IMR-90 (cell line): ENCODE data around the gene NPAS1. TPM values are rescaled to one million over a fixed set of nuclear protein-coding genes. Genes with fewer than 3 reads are reported as not detected.
A peak's percentile ranks its signal among the peaks of the same experiment; 100 is the strongest.

Experiments used
- ATAC-seq: fragments of 200-7000 bp; cut with Tn5 transposase; 2 replicates; pipeline ENCODE4 v1.9.1; 2020; ENCODE audit warnings: low read depth, mild to moderate bottlenecking, moderate library complexity
- BruUV-seq: library from RNA; stranded (reverse); fragments of 400-500 nt; replicated peaks from 2 replicates; lab custom pipeline; 2021; lab: Mats Ljungman, UMichigan
- CTCF ChIA-PET: fragments of 300-600 bp; formaldehyde crosslinking; extraction: SDS; loops from one replicate; lab custom pipeline; 2021; ENCODE audit warnings: antibody characterized with exemption; lab: Yijun Ruan, JAX
- POLR2A ChIA-PET: fragments of 300-600 bp; sonication (Branson Sonifier 250); formaldehyde crosslinking; loops from one replicate; lab custom pipeline; 2022; ENCODE audit warnings: antibody characterized with exemption; ENCODE audit not compliant: unreplicated experiment; lab: Charles Lee
- DNase-seq: peaks from one replicate; pipeline ENCODE4 v3.0.0; 2013
- H2AFZ ChIP-seq: replicated peaks from 2 replicates; pipeline ENCODE3; 2013; ENCODE audit warnings: low read length, mild to moderate bottlenecking; ENCODE audit not compliant: poor library complexity
- H2AK5ac ChIP-seq: 2 replicates; pipeline ENCODE4 v1.6.1; 2013; ENCODE audit warnings: low read depth, low read length, inconsistent platforms
- H2AK9ac ChIP-seq: replicated peaks from 2 replicates; pipeline ENCODE3; 2013; ENCODE audit warnings: mild to moderate bottlenecking, low read depth, low read length, moderate library complexity; ENCODE audit not compliant: poor library complexity
- H2BK120ac ChIP-seq: 2 replicates; pipeline ENCODE4 v1.6.1; 2013; ENCODE audit warnings: low read depth, low read length, inconsistent platforms
- H2BK15ac ChIP-seq: 3 replicates; pipeline ENCODE4 v1.6.1; 2013; ENCODE audit warnings: low read depth, low read length, inconsistent platforms
- H2BK20ac ChIP-seq: 2 replicates; pipeline ENCODE4 v1.6.1; 2013; ENCODE audit warnings: low read depth, mild to moderate bottlenecking, inconsistent platforms, low read length, moderate library complexity
- H2BK5ac ChIP-seq: 2 replicates; pipeline ENCODE4 v1.6.1; 2013; ENCODE audit warnings: mild to moderate bottlenecking, low read depth, low read length, inconsistent platforms; ENCODE audit not compliant: poor library complexity, severe bottlenecking
- H3K14ac ChIP-seq: replicated peaks from 2 replicates; pipeline ENCODE4 v1.6.1; 2013; ENCODE audit warnings: low read depth, low read length, inconsistent platforms
- H3K18ac ChIP-seq: 2 replicates; pipeline ENCODE4 v1.6.1; 2013; ENCODE audit warnings: low read depth, low read length, control low read depth
- H3K23ac ChIP-seq: 2 replicates; pipeline ENCODE4 v1.6.1; 2013; ENCODE audit warnings: low read depth, low read length, inconsistent platforms
- H3K27ac ChIP-seq: 2 replicates; pipeline ENCODE4 v1.5.1; 2013; ENCODE audit warnings: mild to moderate bottlenecking, control low read depth, low read length; ENCODE audit not compliant: insufficient read depth
- H3K27me3 ChIP-seq: 2 replicates; pipeline ENCODE4 v1.6.1; 2013; ENCODE audit warnings: low read length; ENCODE audit not compliant: control insufficient read depth, insufficient read depth
- H3K36me3 ChIP-seq: 2 replicates; pipeline ENCODE4 v1.6.1; 2013; ENCODE audit warnings: low read length, mixed read lengths; ENCODE audit not compliant: control insufficient read depth, insufficient read depth
- H3K4ac ChIP-seq: 2 replicates; pipeline ENCODE4 v1.6.1; 2013; ENCODE audit warnings: low read depth, low read length, inconsistent platforms
- H3K4me1 ChIP-seq: 2 replicates; pipeline ENCODE4 v1.6.1; 2013; ENCODE audit warnings: low read length, mixed read lengths; ENCODE audit not compliant: control insufficient read depth, insufficient read depth
- H3K4me2 ChIP-seq: 2 replicates; pipeline ENCODE4 v1.6.1; 2013; ENCODE audit warnings: low read depth, mild to moderate bottlenecking, control low read depth, low read length, moderate library complexity
- H3K4me3 ChIP-seq: 2 replicates; pipeline ENCODE4 v1.5.1; 2013; ENCODE audit warnings: low read depth, mild to moderate bottlenecking, control low read depth, low read length, moderate library complexity; ENCODE audit not compliant: insufficient read depth
- H3K56ac ChIP-seq: 2 replicates; pipeline ENCODE4 v1.6.1; 2013; ENCODE audit warnings: low read length, inconsistent platforms; ENCODE audit not compliant: insufficient read depth; ENCODE audit errors: extremely low read depth
- H3K79me1 ChIP-seq, 2 experiments: 2 replicates each; pipeline ENCODE4 v1.6.1; 2013; ENCODE audit warnings: low read length in 2 of 2, inconsistent platforms in 1 of 2, low read depth in 1 of 2
- H3K9ac ChIP-seq: 2 replicates; pipeline ENCODE4 v1.6.1; 2013; ENCODE audit warnings: low read depth, low read length, control low read depth
- H3K9me1 ChIP-seq: 2 replicates; pipeline ENCODE4 v1.6.1; 2013; ENCODE audit warnings: low read length, inconsistent platforms; ENCODE audit not compliant: insufficient read depth
- H3K9me3 ChIP-seq: 2 replicates; pipeline ENCODE4 v1.6.1; 2013; ENCODE audit warnings: low read length; ENCODE audit not compliant: control insufficient read depth, insufficient read depth
- H4K20me1 ChIP-seq: 2 replicates; pipeline ENCODE4 v1.6.1; 2013; ENCODE audit warnings: low read length, inconsistent platforms; ENCODE audit not compliant: insufficient read depth
- H4K5ac ChIP-seq: 2 replicates; pipeline ENCODE4 v1.6.1; 2013; ENCODE audit warnings: mild to moderate bottlenecking, low read depth, low read length, control low read depth
- H4K8ac ChIP-seq, 2 experiments: 2 replicates each; pipeline ENCODE4 v1.6.1; 2013; ENCODE audit warnings: low read depth in 2 of 2, low read length in 2 of 2, control low read depth in 1 of 2, inconsistent platforms in 1 of 2
- H4K91ac ChIP-seq: 2 replicates; pipeline ENCODE4 v1.6.1; 2013; ENCODE audit warnings: low read depth, low read length, inconsistent platforms; ENCODE audit not compliant: insufficient read depth
- CEBPB ChIP-seq: IDR thresholded peaks from 2 replicates; pipeline ENCODE4 v1.6.1; 2012; ENCODE audit warnings: low read depth, low read length, improper control_type of control experiment
- CTCF ChIP-seq: conservative IDR thresholded peaks from 2 replicates; pipeline ENCODE4 v1.5.1; 2012; ENCODE audit warnings: mild to moderate bottlenecking, low read depth, low read length, improper control_type of control experiment
- MAFK ChIP-seq: IDR thresholded peaks from 2 replicates; pipeline ENCODE4 v1.6.1; 2012; ENCODE audit warnings: low read depth, low read length, improper control_type of control experiment
- MAZ ChIP-seq: IDR thresholded peaks from 2 replicates; pipeline ENCODE4 v1.6.1; 2012; ENCODE audit warnings: low read depth, mild to moderate bottlenecking, low read length, improper control_type of control experiment, moderate library complexity, borderline replicate concordance
- RAD21 ChIP-seq: IDR thresholded peaks from 2 replicates; pipeline ENCODE4 v1.6.1; 2012; ENCODE audit warnings: low read length, improper control_type of control experiment
- SMC3 ChIP-seq: fragments of 150-350 bp; IDR thresholded peaks from 2 replicates; pipeline ENCODE4 v1.6.1; 2016; ENCODE audit warnings: low read depth, mild to moderate bottlenecking, antibody characterized with exemption, low read length, moderate library complexity
- USF2 ChIP-seq: fragments of 150-350 bp; IDR thresholded peaks from 2 replicates; pipeline ENCODE4 v1.6.1; 2017; ENCODE audit warnings: mild to moderate bottlenecking, antibody characterized with exemption, low read length, low read depth
- WGBS, 2 experiments: methylation state at CpG; one replicate each; pipeline versions ENCODE4 v1.1.5 to v1.1.7; 2013; ENCODE audit warnings: missing lambda C conversion rate in 2 of 2; ENCODE audit not compliant: insufficient read length in 1 of 2; ENCODE audit errors: extremely low coverage in 2 of 2; 5-methylcytosine and 5-hydroxymethylcytosine counted together
- dilution Hi-C: fragments of 300-500 bp; cut with HindIII; formaldehyde crosslinking; loops from one replicate; pipeline ENCODE4 v1.14.3; 2018; ENCODE audit warnings: low sequenced_read_pairs; ENCODE audit not compliant: unreplicated experiment
- in situ Hi-C: fragments of 300-500 bp; cut with MboI; formaldehyde crosslinking; loops from 3 replicates; pipeline ENCODE4 v1.14.3; 2019; ENCODE audit warnings: low sequenced_read_pairs, inconsistent platforms, mixed read lengths
- intact Hi-C: fragments of 100-400 bp; cut with micrococcal nuclease; formaldehyde crosslinking; loops from 2 replicates; pipeline ENCODE4 v1.10.0; 2022
- polyA plus RNA-seq, 3 experiments: library from polyadenylated mRNA; depleted of rRNA; stranded (reverse); fragments of >200 nt; gene quantifications; 2 replicates each; pipeline ENCODE4 v1.2.3, GENCODE V29; 2012; ENCODE audit warnings: low replicate concordance in 1 of 3
- total RNA-seq: library from RNA; depleted of rRNA; stranded (reverse); fragments of >200 nt; gene quantifications from 2 replicates; pipeline ENCODE4 v1.2.3, GENCODE V29; 2012

The NPAS1 gene
- total and polyA plus RNA-seq, 2 of the 4 experiments (the other 2 are of a cell fraction): 0.36 to 5.7 TPM

GRCh38 chr19:47013041-47013517 lies 6.6 kb upstream of the NPAS1 start:
- no peak for TF ChIP-seq USF2
- peak; percentile 98 for TF ChIP-seq CTCF
- TF ChIP-seq RAD21: peak; percentile 91
- peak; percentile 83 for TF ChIP-seq SMC3
- TF ChIP-seq MAZ: peak; percentile 28; the same call in 1 of the 2 replicates
- no peak for TF ChIP-seq MAFK
- TF ChIP-seq CEBPB: no peak
- Histone ChIP-seq H2AK9ac (peak overlapping the region; percentile 73), H3K4me2 (peak overlapping the region; percentile 44; the same call in 1 of the 2 replicates), H3K36me3 (no peaks in the 10 kb centered on the region), H2BK120ac (no peak overlapping the region), H3K14ac (no peak overlapping the region), H3K9ac (no peak overlapping the region), H2BK5ac (no peak overlapping the region), H3K23ac (no peak overlapping the region), H3K79me1 (no peaks in the 10 kb centered on the region), H2BK20ac (no peak overlapping the region), H3K18ac (no peak overlapping the region), H3K56ac (no peak overlapping the region), H3K4me3 (no peak overlapping the region), H4K91ac (peak overlapping the region; percentile 13; the same call in 1 of the 2 replicates), H4K8ac (peak overlapping the region; percentile 69 to 88), H3K27ac (no peak overlapping the region), H2AFZ (peak overlapping the region; percentile 87), H3K27me3 (no peaks in the 10 kb centered on the region), H4K20me1 (no peaks in the 10 kb centered on the region), H3K4ac (peak overlapping the region; percentile 34), H4K5ac (peak overlapping the region; percentile 86), H3K9me3 (no peaks in the 10 kb centered on the region), H2BK15ac (peak overlapping the region; percentile 12; the same call in 1 of the 3 replicates), H3K9me1 (no peaks in the 10 kb centered on the region), H2AK5ac (no peak overlapping the region; the same call in 1 of the 2 replicates), H3K4me1 (no peaks in the 10 kb centered on the region)
- in situ Hi-C loops (loop anchor here (10.0 kb wide), 1 partner anchor 112 kb away; no protein-coding TSS in a partner anchor), intact Hi-C loops (loop anchor here (1.0 to 2.0 kb wide), 3 partner anchors 66 to 232 kb away; no protein-coding TSS in a partner anchor), dilution Hi-C loops (no loop called here)
- 0% methylated on average over 5 of the region's 16 CpGs; no CpG with 5 or more reads in 1 of the 2 experiments for WGBS, 2 experiments
- BruUV-seq: no TSS peak
- ChIA-PET POLR2A (interaction anchor here (0.6 kb wide), 1 partner anchor 209 kb away, joined by 11 read pairs; no protein-coding TSS in a partner anchor), CTCF (interaction anchor here (0.6 to 1.4 kb wide), 14 partner anchors 9 to 157 kb away, joined by 3 to 10 read pairs (median 4); partner anchors contain the start of gene SAE1)
- peak; percentile 99 for ATAC-seq
- DNase-seq: peak; percentile 51
